Keratinocyte (primary cell): ENCODE measurements around the gene UCMA. TPM values are rescaled to one million over a fixed set of nuclear protein-coding genes. Genes with fewer than 3 reads are reported as not detected.

ENCODE experiments used
- DNase-seq: peaks from one replicate; pipeline ENCODE4 v3.0.0-alpha.2; 2011; ENCODE audit warnings: low read depth, missing footprints, low spot score
- FAIRE-seq: peaks from 2 replicates; lab custom pipeline; 2011; peaks lifted over from hg19 to GRCh38; lab: Jason Lieb, UNC
- H2AFZ ChIP-seq: 2 replicates; pipeline ENCODE4 v1.6.0; 2012; ENCODE audit warnings: low read length, control low read depth, inconsistent platforms; ENCODE audit not compliant: control insufficient read depth
- H3K27ac ChIP-seq: 2 replicates; pipeline ENCODE4 v1.5.1; 2011; ENCODE audit warnings: low read length; ENCODE audit not compliant: control insufficient read depth, insufficient read depth
- H3K27me3 ChIP-seq: 3 replicates; pipeline ENCODE4 v1.6.0; 2011; ENCODE audit warnings: low read length; ENCODE audit not compliant: control insufficient read depth, insufficient read depth; ENCODE audit errors: extremely low read depth
- H3K36me3 ChIP-seq, 2 experiments: 2 replicates in 1 of 2; 3 replicates in 1 of 2; pipeline ENCODE4 v1.5.1; 2011; ENCODE audit warnings: low read length in 2 of 2, mild to moderate bottlenecking in 1 of 2; ENCODE audit not compliant: control insufficient read depth in 2 of 2, insufficient read depth in 2 of 2; ENCODE audit errors: extremely low read depth in 1 of 2
- H3K4me1 ChIP-seq: 3 replicates; pipeline ENCODE4 v1.5.1; 2011; ENCODE audit warnings: low read length; ENCODE audit not compliant: control insufficient read depth, insufficient read depth; ENCODE audit errors: extremely low read depth
- H3K4me2 ChIP-seq: 3 replicates; pipeline ENCODE4 v1.6.0; 2011; ENCODE audit warnings: low read depth, low read length; ENCODE audit not compliant: control insufficient read depth, insufficient read depth; ENCODE audit errors: extremely low read depth
- H3K4me3 ChIP-seq, 3 experiments: fragments of 200-600 bp in 1 of 3; sonication (generic) in 1 of 3; 2 replicates in 2 of 3; 3 replicates in 1 of 3; pipeline ENCODE4 v1.5.1; 2011 to 2016; ENCODE audit warnings: low read length in 3 of 3, mild to moderate bottlenecking in 3 of 3, control low read depth in 2 of 3, inconsistent platforms in 1 of 3, low read depth in 1 of 3, mixed read lengths in 1 of 3, mixed run types in 1 of 3, moderate library complexity in 1 of 3; ENCODE audit not compliant: control insufficient read depth in 2 of 3, insufficient read depth in 2 of 3; ENCODE audit errors: extremely low read depth in 1 of 3
- H3K79me2 ChIP-seq: 2 replicates; pipeline ENCODE4 v1.6.0; 2012; ENCODE audit warnings: low read length; ENCODE audit not compliant: control insufficient read depth, insufficient read depth
- H3K9ac ChIP-seq: 3 replicates; pipeline ENCODE4 v1.6.0; 2011; ENCODE audit warnings: low read length; ENCODE audit not compliant: control insufficient read depth, insufficient read depth; ENCODE audit errors: extremely low read depth
- H3K9me1 ChIP-seq: 3 replicates; pipeline ENCODE4 v1.6.0; 2011; ENCODE audit warnings: low read length; ENCODE audit not compliant: control insufficient read depth, insufficient read depth; ENCODE audit errors: extremely low read depth
- H3K9me3 ChIP-seq: 2 replicates; pipeline ENCODE4 v1.5.1; 2012; ENCODE audit warnings: low read depth, low read length; ENCODE audit not compliant: control insufficient read depth
- H4K20me1 ChIP-seq: 3 replicates; pipeline ENCODE4 v1.6.0; 2011; ENCODE audit warnings: low read length; ENCODE audit not compliant: control insufficient read depth, insufficient read depth; ENCODE audit errors: extremely low read depth
- EZH2 ChIP-seq: IDR thresholded peaks from one replicate; pipeline ENCODE4 v1.6.1; 2012; ENCODE audit warnings: inconsistent platforms, mild to moderate bottlenecking, low read length, moderate library complexity
- dilution Hi-C: fragments of 300-500 bp; cut with MboI; formaldehyde crosslinking; loops from one replicate; pipeline ENCODE4 v1.7.0; 2020; ENCODE audit warnings: low sequenced_read_pairs; ENCODE audit not compliant: extremely low pct_ligation_motif_present
- polyA plus RNA-seq, 5 experiments: library from polyadenylated mRNA; depleted of rRNA in 3 of 5; stranded (reverse) in 3 of 5; stranded (forward) in 1 of 5; unstranded in 1 of 5; fragments of >200 nt; gene quantifications; 1 replicate in 1 of 5; 2 replicates in 3 of 5; 3 replicates in 1 of 5; pipeline versions ENCODE4 v1.2.1 to v1.2.3, GENCODE V29; 2011 to 2012; ENCODE audit warnings: missing spikeins in 2 of 5, low read depth in 1 of 5, low replicate concordance in 1 of 5
- TF ChIP-seq, protein P1 (sequence below), 3 experiments: IDR thresholded peaks in 1 of 3; conservative IDR thresholded peaks in 1 of 3; optimal IDR thresholded peaks in 1 of 3; 2 replicates in 2 of 3; 3 replicates in 1 of 3; pipeline versions ENCODE3 to v1.5.1; 2011; ENCODE audit warnings: low read length in 3 of 3, mild to moderate bottlenecking in 3 of 3, moderate library complexity in 2 of 3, control low read depth in 1 of 3, inconsistent platforms in 1 of 3; ENCODE audit not compliant: insufficient read depth in 2 of 3; ENCODE audit errors: extremely low read depth in 1 of 3

UCMA gene
- polyA plus RNA-seq, 1 donor (not counting 4 experiments of a cell fraction or from before 2014, with no cell fraction given) = not detected

GRCh38 chr10:13206546-13207443 lies 27.4 kb downstream of the UCMA start:
- Histone ChIP-seq H3K27me3 (no peaks in the 10 kb centered on the region), H3K9ac (no peak overlapping the region), H3K79me2 (no peaks in the 10 kb centered on the region), H3K27ac (no peak overlapping the region), H2AFZ (no peak overlapping the region), H3K9me1 (no peaks in the 10 kb centered on the region), H3K4me3 (no peak overlapping the region), H3K9me3 (no peaks in the 10 kb centered on the region), H3K4me1 (no peaks in the 10 kb centered on the region), H3K36me3 (peaks cover 0 to 10% of the 10 kb centered on the region in 2 experiments), H3K4me2 (no peak overlapping the region), H4K20me1 (no peaks in the 10 kb centered on the region)
- FAIRE-seq (no peak), DNase-seq (no peak)
- no peak for TF ChIP-seq EZH2
- TF ChIP-seq, protein P1, sequence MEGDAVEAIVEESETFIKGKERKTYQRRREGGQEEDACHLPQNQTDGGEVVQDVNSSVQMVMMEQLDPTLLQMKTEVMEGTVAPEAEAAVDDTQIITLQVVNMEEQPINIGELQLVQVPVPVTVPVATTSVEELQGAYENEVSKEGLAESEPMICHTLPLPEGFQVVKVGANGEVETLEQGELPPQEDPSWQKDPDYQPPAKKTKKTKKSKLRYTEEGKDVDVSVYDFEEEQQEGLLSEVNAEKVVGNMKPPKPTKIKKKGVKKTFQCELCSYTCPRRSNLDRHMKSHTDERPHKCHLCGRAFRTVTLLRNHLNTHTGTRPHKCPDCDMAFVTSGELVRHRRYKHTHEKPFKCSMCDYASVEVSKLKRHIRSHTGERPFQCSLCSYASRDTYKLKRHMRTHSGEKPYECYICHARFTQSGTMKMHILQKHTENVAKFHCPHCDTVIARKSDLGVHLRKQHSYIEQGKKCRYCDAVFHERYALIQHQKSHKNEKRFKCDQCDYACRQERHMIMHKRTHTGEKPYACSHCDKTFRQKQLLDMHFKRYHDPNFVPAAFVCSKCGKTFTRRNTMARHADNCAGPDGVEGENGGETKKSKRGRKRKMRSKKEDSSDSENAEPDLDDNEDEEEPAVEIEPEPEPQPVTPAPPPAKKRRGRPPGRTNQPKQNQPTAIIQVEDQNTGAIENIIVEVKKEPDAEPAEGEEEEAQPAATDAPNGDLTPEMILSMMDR (optimal IDR thresholded peaks at IDR 0.05 in 1 of 3, IDR thresholded peaks at IDR 0.05 in 1 of 3, conservative IDR thresholded peaks at IDR 0.05 in 1 of 3; ENCODE audit: extremely low read depth in 1 of 3, insufficient read depth in 2 of 3, low read length in 3 of 3) = peak in 2 of 3 experiments; percentile 27 to 59
- dilution Hi-C loops = no loop called here

DNA sequence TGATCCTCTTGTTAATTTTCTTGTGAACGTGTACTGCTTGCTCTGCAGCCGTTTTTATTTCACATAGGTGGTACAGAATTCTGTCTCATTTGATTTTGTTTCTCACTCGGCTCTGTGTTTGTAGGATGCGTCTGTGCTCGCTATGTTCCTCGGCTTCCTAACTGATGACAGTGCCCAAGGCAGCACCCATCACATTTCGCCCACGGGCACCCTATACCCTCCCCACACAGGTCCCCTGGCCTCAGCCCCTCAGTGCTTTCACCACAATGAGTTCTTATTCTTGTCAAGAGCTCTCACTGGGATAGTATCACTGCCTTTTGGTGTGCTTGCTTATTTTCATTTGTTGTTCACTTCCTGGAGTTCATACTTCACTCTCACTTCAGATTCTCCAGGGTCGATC lies 28.1 kb downstream of the UCMA start:
- no peaks in the 10 kb centered on the region for H3K27me3 ChIP-seq
- no peaks in the 10 kb centered on the region for H3K9me1 ChIP-seq
- no peaks in the 10 kb centered on the region for H3K9me3 ChIP-seq
- peaks cover 0 to 10% of the 10 kb centered on the region in 2 experiments for H3K36me3 ChIP-seq
- TF ChIP-seq, protein P1 (optimal IDR thresholded peaks at IDR 0.05 in 1 of 3, IDR thresholded peaks at IDR 0.05 in 1 of 3, conservative IDR thresholded peaks at IDR 0.05 in 1 of 3; ENCODE audit: extremely low read depth in 1 of 3, insufficient read depth in 2 of 3, low read length in 3 of 3) = no peak
- no peak for TF ChIP-seq EZH2
- H3K9ac ChIP-seq = no peak overlapping the region
- H3K79me2 ChIP-seq = no peaks in the 10 kb centered on the region
- H2AFZ ChIP-seq = no peak overlapping the region
- H3K4me2 ChIP-seq = no peak overlapping the region
- no peaks in the 10 kb centered on the region for H3K4me1 ChIP-seq
- no peak for FAIRE-seq
- DNase-seq = no peak
- dilution Hi-C loops = no loop called here
- no peak overlapping the region for H3K4me3 ChIP-seq
- H3K27ac ChIP-seq = no peak overlapping the region
- no peaks in the 10 kb centered on the region for H4K20me1 ChIP-seq
